ENCODE data around the gene POU5F1.

DNA sequence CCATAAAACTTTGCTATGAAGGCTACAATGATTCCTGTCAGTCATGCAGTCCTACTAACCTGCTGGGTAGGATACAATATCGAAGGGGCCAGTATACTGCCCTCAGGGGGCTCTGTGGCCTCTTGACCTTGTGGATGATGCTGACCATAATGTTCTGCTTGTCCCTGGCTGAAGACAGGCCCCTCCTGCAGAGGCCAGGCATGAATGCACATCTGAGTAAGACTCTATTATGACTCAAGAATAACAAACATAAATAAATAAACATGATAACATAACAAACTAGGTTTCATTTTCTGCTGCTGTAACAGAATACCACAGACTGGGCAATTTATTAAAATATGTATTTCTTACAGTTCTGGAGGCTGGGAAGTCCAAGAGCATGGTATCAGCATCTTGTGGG lies 44.0 kb upstream of the POU5F1 start:
- TF ChIP-seq, protein P1, sequence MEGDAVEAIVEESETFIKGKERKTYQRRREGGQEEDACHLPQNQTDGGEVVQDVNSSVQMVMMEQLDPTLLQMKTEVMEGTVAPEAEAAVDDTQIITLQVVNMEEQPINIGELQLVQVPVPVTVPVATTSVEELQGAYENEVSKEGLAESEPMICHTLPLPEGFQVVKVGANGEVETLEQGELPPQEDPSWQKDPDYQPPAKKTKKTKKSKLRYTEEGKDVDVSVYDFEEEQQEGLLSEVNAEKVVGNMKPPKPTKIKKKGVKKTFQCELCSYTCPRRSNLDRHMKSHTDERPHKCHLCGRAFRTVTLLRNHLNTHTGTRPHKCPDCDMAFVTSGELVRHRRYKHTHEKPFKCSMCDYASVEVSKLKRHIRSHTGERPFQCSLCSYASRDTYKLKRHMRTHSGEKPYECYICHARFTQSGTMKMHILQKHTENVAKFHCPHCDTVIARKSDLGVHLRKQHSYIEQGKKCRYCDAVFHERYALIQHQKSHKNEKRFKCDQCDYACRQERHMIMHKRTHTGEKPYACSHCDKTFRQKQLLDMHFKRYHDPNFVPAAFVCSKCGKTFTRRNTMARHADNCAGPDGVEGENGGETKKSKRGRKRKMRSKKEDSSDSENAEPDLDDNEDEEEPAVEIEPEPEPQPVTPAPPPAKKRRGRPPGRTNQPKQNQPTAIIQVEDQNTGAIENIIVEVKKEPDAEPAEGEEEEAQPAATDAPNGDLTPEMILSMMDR (IDR thresholded peaks at IDR 0.05) = no peak
- TF ChIP-seq POLR2A (IDR thresholded peaks at IDR 0.05) = no peak
